Activated CD4-positive, alpha-beta T cell treated with anti-CD3 and anti-CD28 coated beads, Interleukin-2, Interleukin-4, amounts not matched to agents 100 ng/mL and 50 ng/mL, durations not matched to agents 16 hours and 8 hours (primary cell): ENCODE measurements around the gene ANKRD50.

Experiments used
- DNase-seq: peaks from one replicate; pipeline ENCODE4 v3.0.0-alpha.2; 2020; ENCODE audit warnings: low spot score

The ANKRD50 gene

GRCh38 chr4:124633285-124633941, 79.1 kb downstream of the ANKRD50 start:
- DNase-seq: no peak

GRCh38 chr4:124632439-124632838, 80.1 kb downstream of the ANKRD50 start:
- DNase-seq: no peak

DNA sequence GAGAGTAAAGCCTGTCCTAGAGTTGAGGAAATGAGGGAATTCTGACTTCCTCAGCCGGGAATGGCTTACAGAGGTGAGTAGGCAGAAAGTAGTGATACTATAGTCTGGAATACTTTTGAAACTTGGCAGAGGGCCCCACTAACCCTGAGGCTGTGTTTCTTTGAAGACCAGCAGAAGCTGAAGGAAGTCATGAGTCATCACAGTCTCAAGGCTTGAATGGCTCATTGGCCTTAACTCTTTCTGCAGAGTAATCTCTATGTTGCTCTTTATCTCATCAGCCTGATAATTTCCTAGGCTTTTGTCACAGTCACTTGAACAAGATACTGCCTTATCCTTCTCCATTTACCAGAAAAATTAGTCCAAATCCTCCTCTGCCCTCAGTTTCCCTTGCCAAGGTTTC, 80.8 kb downstream of the ANKRD50 start:
- DNase-seq: peak; percentile 22

- DNase-seq: no peak
Measured at GRCh38 chr4:124629681-124630080, 82.9 kb downstream of the ANKRD50 start.
